ENCODE results near the gene ADAR.

DNA sequence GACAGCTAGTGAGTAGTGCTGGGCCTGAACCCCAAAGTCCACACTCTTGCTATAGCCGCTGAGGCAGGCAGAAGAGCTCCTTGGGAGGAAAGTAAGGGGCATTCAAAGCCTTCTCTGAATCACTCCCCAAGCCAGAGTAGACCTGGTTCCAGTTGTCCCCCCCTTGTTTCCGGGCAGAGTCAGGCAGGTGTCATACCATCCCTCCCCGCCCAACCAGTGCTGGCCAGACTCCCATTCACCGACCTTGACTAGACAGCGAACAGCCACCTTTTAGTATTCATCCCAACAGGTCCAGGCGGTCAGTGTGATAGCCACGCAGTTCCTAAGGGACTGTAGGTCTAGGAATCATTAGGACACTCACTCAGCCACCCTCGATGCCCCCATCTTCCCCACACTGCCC, 28.6 kb downstream of the ADAR start:
- no peak for TF ChIP-seq GATA3 (IDR thresholded peaks at IDR 0.05; ENCODE audit: low read depth, low read length)
- TF ChIP-seq GATA2 (IDR thresholded peaks at IDR 0.05; ENCODE audit: low read depth, low read length), result no peak
